Measurements from ENCODE around the gene GRAMD2A.

The GRAMD2A gene

DNA sequence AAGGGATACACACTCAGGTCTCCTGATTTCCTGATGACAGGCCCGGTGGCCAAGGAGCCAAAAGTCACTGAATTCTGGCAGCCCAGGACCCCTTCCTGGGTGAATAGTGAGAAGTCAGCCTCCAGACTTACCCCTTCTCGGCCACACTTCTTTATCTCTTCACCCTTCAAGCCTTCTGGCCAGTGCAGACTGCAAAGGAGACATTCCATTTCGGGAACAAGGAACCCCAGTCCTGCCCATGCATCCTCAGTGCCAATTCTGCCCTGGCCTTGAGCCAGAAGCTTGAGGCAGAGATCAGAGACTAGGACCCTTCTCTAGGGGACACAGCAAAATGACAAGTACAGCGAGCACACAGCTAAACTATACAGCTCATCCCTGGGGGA, 28.8 kb downstream of the GRAMD2A start:
- Histone ChIP-seq H3K27ac (no peak overlapping the region), H3K4me1 (peaks cover 0 to 12% (median 0%) of the 10 kb centered on the region in 4 donors), H3K27me3 (peaks cover 0 to 3% of the 10 kb centered on the region in 2 donors), H3K9me3 (no peaks in the 10 kb centered on the region), H3K36me3 (peaks cover 0 to 7% (median 0%) of the 10 kb centered on the region in 3 donors), H3K4me3 (no peak overlapping the region)
- TF ChIP-seq, protein P1, sequence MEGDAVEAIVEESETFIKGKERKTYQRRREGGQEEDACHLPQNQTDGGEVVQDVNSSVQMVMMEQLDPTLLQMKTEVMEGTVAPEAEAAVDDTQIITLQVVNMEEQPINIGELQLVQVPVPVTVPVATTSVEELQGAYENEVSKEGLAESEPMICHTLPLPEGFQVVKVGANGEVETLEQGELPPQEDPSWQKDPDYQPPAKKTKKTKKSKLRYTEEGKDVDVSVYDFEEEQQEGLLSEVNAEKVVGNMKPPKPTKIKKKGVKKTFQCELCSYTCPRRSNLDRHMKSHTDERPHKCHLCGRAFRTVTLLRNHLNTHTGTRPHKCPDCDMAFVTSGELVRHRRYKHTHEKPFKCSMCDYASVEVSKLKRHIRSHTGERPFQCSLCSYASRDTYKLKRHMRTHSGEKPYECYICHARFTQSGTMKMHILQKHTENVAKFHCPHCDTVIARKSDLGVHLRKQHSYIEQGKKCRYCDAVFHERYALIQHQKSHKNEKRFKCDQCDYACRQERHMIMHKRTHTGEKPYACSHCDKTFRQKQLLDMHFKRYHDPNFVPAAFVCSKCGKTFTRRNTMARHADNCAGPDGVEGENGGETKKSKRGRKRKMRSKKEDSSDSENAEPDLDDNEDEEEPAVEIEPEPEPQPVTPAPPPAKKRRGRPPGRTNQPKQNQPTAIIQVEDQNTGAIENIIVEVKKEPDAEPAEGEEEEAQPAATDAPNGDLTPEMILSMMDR (IDR thresholded peaks at IDR 0.05) = no peak
- no peak for DNase-seq
- intact Hi-C loops (cut with DNase I; ENCODE audit: low total_unique reads) = no loop called here

DNA sequence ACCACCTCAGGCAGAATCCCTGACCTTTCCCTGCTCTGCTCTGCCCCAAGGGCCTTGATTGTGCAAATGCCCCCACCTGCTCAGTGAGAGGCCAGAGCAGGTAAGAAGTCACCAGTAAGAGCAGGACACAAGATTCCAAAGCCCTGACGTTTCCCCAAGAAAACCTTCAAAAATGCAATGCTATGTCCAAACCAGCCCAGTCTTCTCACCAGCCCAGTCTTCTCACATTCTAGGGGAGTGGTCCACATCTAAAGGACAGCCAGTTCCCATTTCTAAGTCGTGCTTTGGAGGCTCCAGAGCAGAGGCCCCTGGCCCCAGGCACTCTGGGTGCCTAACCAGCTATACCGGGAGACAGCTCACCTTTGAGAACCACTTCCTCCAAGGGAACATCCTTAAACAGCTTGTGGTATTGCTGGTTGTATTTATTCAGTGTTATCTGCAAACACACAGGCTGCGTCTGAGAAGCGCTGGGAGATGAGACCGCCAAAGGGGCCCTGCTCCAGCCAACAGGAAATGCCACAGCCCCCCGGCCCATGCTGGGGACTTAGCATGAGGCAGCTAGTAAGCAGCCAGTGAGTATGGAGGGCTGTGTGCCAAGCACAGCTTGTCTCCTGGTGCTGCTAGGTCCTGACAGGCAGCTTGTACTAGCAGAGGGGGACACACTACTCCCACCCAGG, 29.3 kb downstream of the GRAMD2A start:
- no peaks in the 10 kb centered on the region for H3K9me3 ChIP-seq
- TF ChIP-seq, protein P1 (IDR thresholded peaks at IDR 0.05) = no peak

GRCh38 chr15:72167445-72167844, 30.1 kb downstream of the GRAMD2A start:
- peaks cover 0 to 7% (median 0%) of the 10 kb centered on the region in 3 donors for H3K36me3 ChIP-seq
- peaks cover 0 to 3% of the 10 kb centered on the region in 2 donors for H3K27me3 ChIP-seq
- intact Hi-C loops (cut with DNase I; ENCODE audit: low total_unique reads) = no loop called here
- TF ChIP-seq, protein P1 (IDR thresholded peaks at IDR 0.05) = no peak
- H3K4me1 ChIP-seq = peaks cover 0 to 12% (median 0%) of the 10 kb centered on the region in 4 donors
- H3K4me3 ChIP-seq = no peak overlapping the region
- H3K9me3 ChIP-seq = no peaks in the 10 kb centered on the region
- H3K27ac ChIP-seq = no peak overlapping the region
- no peak for DNase-seq

More for the DNA sequence above, 29.3 kb downstream of the GRAMD2A start:
- H3K4me1 ChIP-seq = peaks cover 0 to 12% (median 0%) of the 10 kb centered on the region in 4 donors
- peaks cover 0 to 3% of the 10 kb centered on the region in 2 donors for H3K27me3 ChIP-seq
- H3K4me3 ChIP-seq = no peak overlapping the region
- DNase-seq = no peak
- peaks cover 0 to 7% (median 0%) of the 10 kb centered on the region in 3 donors for H3K36me3 ChIP-seq
- intact Hi-C loops (cut with DNase I; ENCODE audit: low total_unique reads) = no loop called here
- no peak overlapping the region for H3K27ac ChIP-seq

DNA sequence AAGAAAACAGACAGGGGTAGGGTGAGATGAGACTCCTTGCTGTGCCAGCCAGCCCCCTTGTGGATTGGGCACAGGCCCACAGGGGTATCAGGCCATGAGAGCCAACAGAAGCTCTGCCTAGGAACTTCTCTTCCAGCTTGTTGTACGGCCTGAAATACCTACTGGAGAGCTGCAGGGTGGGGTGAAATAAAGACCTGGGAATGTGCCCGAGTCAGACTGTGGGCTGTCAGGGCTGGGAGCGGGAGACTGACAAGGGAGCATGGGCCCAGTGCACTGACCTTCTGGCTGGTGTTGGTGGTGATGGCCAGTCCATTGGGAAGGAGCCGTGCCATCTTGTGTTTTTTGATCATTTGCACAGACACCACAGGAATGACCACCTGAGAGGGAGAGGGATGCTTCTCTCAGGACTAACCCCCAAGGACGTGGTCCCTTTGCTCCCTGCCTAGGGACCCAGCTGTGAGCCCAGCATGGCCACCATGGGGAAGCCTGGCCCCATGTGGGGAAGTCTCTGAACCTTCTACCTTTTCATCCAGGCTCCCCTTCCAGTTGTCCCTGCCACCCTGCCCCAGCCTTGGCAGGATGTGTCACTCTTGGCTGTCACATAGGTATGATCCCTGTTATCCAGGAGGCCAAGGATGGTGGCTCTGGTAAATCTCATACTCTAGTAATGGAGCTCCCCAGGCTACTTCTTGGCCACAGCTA, 30.7 kb downstream of the GRAMD2A start:
- intact Hi-C loops (cut with DNase I; ENCODE audit: low total_unique reads) = no loop called here
- no peaks in the 10 kb centered on the region for H3K9me3 ChIP-seq
- DNase-seq = no peak
- H3K27me3 ChIP-seq = peaks cover 0 to 3% of the 10 kb centered on the region in 2 donors
- H3K4me3 ChIP-seq = no peak overlapping the region
- H3K27ac ChIP-seq = no peak overlapping the region
- peaks cover 0 to 12% (median 0%) of the 10 kb centered on the region in 4 donors for H3K4me1 ChIP-seq
- TF ChIP-seq, protein P1 (IDR thresholded peaks at IDR 0.05) = no peak
- H3K36me3 ChIP-seq = peaks cover 0 to 13% (median 0%) of the 10 kb centered on the region in 3 donors

- no peaks in the 10 kb centered on the region for H3K9me3 ChIP-seq
- no peak for DNase-seq
Measured at GRCh38 chr15:72163719-72164118, 33.9 kb downstream of the GRAMD2A start.

More at GRCh38 chr15:72163719-72164118, 33.9 kb downstream of the GRAMD2A start:
- H3K27me3 ChIP-seq = peaks cover 0 to 3% of the 10 kb centered on the region in 2 donors
- intact Hi-C loops (cut with DNase I; ENCODE audit: low total_unique reads) = no loop called here
- H3K4me3 ChIP-seq = no peak overlapping the region
- TF ChIP-seq, protein P1 (IDR thresholded peaks at IDR 0.05) = no peak
- peaks cover 0 to 22% (median 0%) of the 10 kb centered on the region in 3 donors for H3K36me3 ChIP-seq
- H3K4me1 ChIP-seq = peaks cover 0 to 4% (median 0%) of the 10 kb centered on the region in 4 donors
- no peak overlapping the region for H3K27ac ChIP-seq

Data from tibial artery (tissue), 4 donors.